Measurements from ENCODE around the gene DPP7.
"Not testable (repeated sequence)": the region's sequence is repeated elsewhere in the genome, so short reads cannot be mapped to it uniquely, and the experiment has no call there.

The DPP7 gene

DNA sequence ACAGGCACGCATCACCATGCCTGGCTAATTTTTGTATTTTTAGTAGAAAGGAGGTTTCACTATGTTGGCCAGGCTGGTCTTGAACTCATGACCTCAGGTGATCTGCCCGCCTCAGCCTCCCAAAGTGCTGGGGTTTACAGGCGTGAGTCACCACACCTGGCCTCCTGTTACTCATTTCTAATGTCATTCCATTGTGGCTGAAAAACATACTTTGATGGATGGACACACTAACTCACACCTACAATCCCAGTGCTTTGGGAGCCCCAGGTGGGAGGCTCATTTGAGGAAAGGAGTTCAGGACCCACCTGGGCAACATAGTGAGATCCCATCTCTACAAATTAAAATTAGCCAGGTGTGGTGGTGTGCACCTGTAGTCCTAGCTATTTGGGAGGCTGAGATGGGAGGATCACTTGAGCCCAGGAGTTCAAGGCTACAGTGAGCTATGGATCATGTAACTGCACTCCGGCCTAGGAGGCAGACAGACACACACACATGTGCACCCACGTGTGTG is 9.5 kb upstream of the DPP7 start:
- ChIA-PET CTCF (interaction anchor here (0.6 to 10.2 kb wide), 8 partner anchors 10 to 336 kb away, joined by 3 to 69 read pairs (median 6); partner anchors contain the start of genes CYSRT1 and RNF224), POLR2A (interaction anchor here (0.7 kb wide), 1 partner anchor 22 kb away, joined by 7 read pairs; no protein-coding TSS in a partner anchor)
- not testable (repeated sequence) for H3K4me3 ChIP-seq (ENCODE audit: low read depth, low read length); H3K27ac ChIP-seq (ENCODE audit: extremely low read depth, low read depth, low read length); H3K9me3 ChIP-seq (ENCODE audit: control insufficient read depth, insufficient read depth, low read depth, low read length); H3K4me1 ChIP-seq (ENCODE audit: control insufficient read depth, insufficient read depth, low read length); H3K36me3 ChIP-seq (ENCODE audit: control insufficient read depth in 2 of 2, insufficient read depth in 1 of 2, low read length in 2 of 2)
- peak; percentile 94 for TF ChIP-seq ZNF121 (tag by site-specific recombination; IDR thresholded peaks at IDR 0.05)

DNA sequence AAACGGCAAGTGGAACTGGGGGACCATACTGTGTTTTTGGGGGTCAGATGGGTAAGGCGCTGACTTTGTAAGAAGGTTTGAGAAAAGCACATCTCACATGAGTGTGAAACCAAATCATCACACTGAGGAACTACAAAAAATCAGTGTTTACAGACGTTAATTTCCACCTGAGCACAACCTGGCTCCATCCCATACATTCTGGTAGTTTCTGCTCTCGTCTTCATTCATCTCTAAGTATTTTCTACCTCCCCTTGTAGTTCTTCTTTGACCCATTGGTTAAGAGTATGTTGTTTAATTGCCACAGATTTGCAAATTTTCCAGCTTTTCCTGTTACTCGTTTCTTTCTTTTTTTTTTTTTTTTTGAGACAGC is 8.9 kb upstream of the DPP7 start:
- TF ChIP-seq ZNF335 (tag by site-specific recombination; conservative IDR thresholded peaks at IDR 0.05) (no peak), ZNF157 (tag by site-specific recombination; IDR thresholded peaks at IDR 0.05) (no peak), ZFP37 (tag by site-specific recombination; IDR thresholded peaks at IDR 0.05) (no peak), ZNF302 (tag by site-specific recombination; IDR thresholded peaks at IDR 0.05; ENCODE audit: low read depth) (no peak), ZNF501 (tag by site-specific recombination; IDR thresholded peaks at IDR 0.05) (no peak), REPIN1 (tag by site-specific recombination; IDR thresholded peaks at IDR 0.05; ENCODE audit: low read depth) (no peak), ZNF549 (tag by site-specific recombination; IDR thresholded peaks at IDR 0.05) (no peak)
- TF ChIP-seq, protein P1, sequence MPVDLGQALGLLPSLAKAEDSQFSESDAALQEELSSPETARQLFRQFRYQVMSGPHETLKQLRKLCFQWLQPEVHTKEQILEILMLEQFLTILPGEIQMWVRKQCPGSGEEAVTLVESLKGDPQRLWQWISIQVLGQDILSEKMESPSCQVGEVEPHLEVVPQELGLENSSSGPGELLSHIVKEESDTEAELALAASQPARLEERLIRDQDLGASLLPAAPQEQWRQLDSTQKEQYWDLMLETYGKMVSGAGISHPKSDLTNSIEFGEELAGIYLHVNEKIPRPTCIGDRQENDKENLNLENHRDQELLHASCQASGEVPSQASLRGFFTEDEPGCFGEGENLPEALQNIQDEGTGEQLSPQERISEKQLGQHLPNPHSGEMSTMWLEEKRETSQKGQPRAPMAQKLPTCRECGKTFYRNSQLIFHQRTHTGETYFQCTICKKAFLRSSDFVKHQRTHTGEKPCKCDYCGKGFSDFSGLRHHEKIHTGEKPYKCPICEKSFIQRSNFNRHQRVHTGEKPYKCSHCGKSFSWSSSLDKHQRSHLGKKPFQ (tag by site-specific recombination; IDR thresholded peaks at IDR 0.05), result no peak
- Histone ChIP-seq H3K27ac (ENCODE audit: extremely low read depth, low read depth, low read length) (no peak overlapping the region), H3K4me1 (ENCODE audit: control insufficient read depth, insufficient read depth, low read length) (no peaks in the 10 kb centered on the region), H3K9me3 (ENCODE audit: control insufficient read depth, insufficient read depth, low read depth, low read length) (no peaks in the 10 kb centered on the region), H3K36me3 (ENCODE audit: control insufficient read depth in 2 of 2, insufficient read depth in 1 of 2, low read length in 2 of 2) (no peaks in the 10 kb centered on the region; a peak in 1 of 3 replicates), H3K4me3 (ENCODE audit: low read depth, low read length) (no peak overlapping the region)
- CTCF ChIA-PET, result interaction anchor here (0.7 to 10.2 kb wide), 8 partner anchors 11 to 336 kb away, joined by 3 to 69 read pairs (median 6); partner anchors contain the start of genes CYSRT1 and RNF224
- POLR2A ChIA-PET, result interaction anchor here (0.7 to 1.3 kb wide), 2 partner anchors 23 to 66 kb away, joined by 5 to 7 read pairs; partner anchors contain the start of genes ANAPC2 and SSNA1

DNA sequence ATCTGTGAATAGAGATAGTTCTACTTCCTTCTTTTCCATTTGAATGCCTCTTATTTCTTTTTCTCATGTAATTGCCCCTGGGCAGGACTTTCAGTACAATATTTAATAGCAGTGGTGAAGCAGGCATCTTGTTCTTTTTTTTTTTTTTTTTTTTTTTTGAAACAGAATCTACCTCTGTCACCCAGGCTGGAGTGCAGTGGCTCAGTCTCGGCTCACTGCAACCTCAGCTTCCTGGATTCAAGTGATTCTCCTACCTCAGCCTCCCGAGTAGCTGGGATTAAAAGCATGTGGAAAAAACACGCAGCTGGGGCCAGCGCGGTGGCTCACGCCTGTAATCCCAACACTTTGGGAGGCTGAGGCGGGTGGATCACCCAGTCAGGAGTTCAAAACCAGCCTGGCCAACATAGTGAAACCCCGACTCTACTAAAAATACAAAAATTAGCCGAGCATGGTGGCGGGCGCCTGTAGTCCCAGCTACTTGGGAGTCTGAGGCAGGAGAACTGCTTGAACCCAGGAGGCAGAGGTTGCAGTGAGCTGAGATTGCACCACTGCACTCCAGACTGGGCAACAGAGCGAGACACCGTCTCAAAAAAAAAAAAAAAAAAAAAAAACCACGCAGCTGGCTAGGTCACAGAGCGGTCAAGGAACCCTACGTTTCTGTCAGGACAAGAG is 8.4 kb upstream of the DPP7 start:
- H3K4me3 ChIP-seq (ENCODE audit: low read depth, low read length); H3K27ac ChIP-seq (ENCODE audit: extremely low read depth, low read depth, low read length); H3K9me3 ChIP-seq (ENCODE audit: control insufficient read depth, insufficient read depth, low read depth, low read length); H3K36me3 ChIP-seq (ENCODE audit: control insufficient read depth in 2 of 2, insufficient read depth in 1 of 2, low read length in 2 of 2); H3K4me1 ChIP-seq (ENCODE audit: control insufficient read depth, insufficient read depth, low read length): not testable (repeated sequence)
- TF ChIP-seq ZNF121 (tag by site-specific recombination; IDR thresholded peaks at IDR 0.05), result peak; percentile 95
- POLR2A ChIA-PET, result interaction anchor here (0.7 to 1.3 kb wide), 3 partner anchors 15 to 1045 kb away, joined by 3 to 5 read pairs (median 3); partner anchors contain the start of genes ANAPC2 and SSNA1
- CTCF ChIA-PET, result interaction anchor here (0.7 to 10.2 kb wide), 10 partner anchors 11 to 335 kb away, joined by 3 to 69 read pairs (median 4); partner anchors contain the start of genes CYSRT1 and RNF224

DNA sequence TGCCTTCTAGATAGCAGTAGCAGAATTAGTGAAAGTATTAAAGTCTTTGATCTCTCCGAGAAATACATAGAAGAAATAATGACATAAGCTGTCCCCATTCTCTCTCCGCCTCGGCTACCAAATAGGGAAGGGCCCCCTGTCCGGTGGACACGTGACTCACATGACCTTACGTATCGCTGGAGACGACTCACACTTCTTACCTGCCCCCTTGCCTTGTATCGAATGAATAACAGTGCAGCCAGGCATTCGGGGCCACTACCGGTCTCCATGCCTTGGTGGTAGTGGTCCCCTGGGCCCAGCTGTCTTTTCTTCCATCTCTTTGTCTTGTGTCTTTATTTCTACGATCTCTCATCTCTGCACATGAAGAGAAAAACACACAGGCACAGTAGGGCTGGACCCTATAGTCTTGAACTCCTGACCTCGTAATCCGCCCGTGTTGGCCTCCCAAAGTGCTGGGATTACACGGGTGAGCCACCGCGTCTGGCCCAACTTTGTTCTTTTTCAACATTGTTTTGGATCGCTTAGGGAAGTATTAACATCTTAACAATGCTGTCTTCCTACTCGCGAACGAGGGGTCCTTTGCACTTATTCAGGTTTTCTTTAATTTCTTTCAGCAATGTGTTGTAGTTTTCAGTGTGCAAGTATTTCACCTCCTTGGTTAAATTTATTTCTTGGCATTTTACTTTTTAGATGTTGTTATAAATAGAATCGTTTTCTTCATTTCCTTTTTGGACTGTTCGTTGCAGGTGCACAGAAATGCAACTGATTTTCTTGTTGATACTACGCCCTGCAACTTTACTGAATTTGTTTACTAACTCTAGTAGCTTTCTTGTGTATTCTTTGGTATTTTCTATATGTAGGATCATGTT is 7.6 kb upstream of the DPP7 start:
- not testable (repeated sequence) for H3K4me1 ChIP-seq (ENCODE audit: control insufficient read depth, insufficient read depth, low read length); H3K36me3 ChIP-seq (ENCODE audit: control insufficient read depth in 2 of 2, insufficient read depth in 1 of 2, low read length in 2 of 2); H3K27ac ChIP-seq (ENCODE audit: extremely low read depth, low read depth, low read length); H3K9me3 ChIP-seq (ENCODE audit: control insufficient read depth, insufficient read depth, low read depth, low read length); H3K4me3 ChIP-seq (ENCODE audit: low read depth, low read length)
- ChIA-PET POLR2A (interaction anchor here (0.7 to 1.3 kb wide), 3 partner anchors 16 to 1044 kb away, joined by 3 to 5 read pairs (median 3); partner anchors contain the start of genes ANAPC2 and SSNA1), CTCF (interaction anchor here (0.7 to 10.2 kb wide), 6 partner anchors 12 to 113 kb away, joined by 3 to 69 read pairs (median 5); partner anchors contain the start of genes CYSRT1 and RNF224)
- TF ChIP-seq, protein P2, sequence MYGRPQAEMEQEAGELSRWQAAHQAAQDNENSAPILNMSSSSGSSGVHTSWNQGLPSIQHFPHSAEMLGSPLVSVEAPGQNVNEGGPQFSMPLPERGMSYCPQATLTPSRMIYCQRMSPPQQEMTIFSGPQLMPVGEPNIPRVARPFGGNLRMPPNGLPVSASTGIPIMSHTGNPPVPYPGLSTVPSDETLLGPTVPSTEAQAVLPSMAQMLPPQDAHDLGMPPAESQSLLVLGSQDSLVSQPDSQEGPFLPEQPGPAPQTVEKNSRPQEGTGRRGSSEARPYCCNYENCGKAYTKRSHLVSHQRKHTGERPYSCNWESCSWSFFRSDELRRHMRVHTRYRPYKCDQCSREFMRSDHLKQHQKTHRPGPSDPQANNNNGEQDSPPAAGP (tag by site-specific recombination; IDR thresholded peaks at IDR 0.05), result 0 out of 2 replicates have a peak, but pooled peaks have one; percentile 35
- TF ChIP-seq WT1 (tag by site-specific recombination; IDR thresholded peaks at IDR 0.05) (peak; percentile 16; the same call in 1 of the 2 replicates), PRDM1 (tag by site-specific recombination; IDR thresholded peaks at IDR 0.05) (peak; percentile 50; the same call in 1 of the 2 replicates), ZNF366 (tag by site-specific recombination; conservative IDR thresholded peaks at IDR 0.05) (0 out of 2 replicates have a peak, but pooled peaks have one; percentile 32)
- TF ChIP-seq, protein P3, sequence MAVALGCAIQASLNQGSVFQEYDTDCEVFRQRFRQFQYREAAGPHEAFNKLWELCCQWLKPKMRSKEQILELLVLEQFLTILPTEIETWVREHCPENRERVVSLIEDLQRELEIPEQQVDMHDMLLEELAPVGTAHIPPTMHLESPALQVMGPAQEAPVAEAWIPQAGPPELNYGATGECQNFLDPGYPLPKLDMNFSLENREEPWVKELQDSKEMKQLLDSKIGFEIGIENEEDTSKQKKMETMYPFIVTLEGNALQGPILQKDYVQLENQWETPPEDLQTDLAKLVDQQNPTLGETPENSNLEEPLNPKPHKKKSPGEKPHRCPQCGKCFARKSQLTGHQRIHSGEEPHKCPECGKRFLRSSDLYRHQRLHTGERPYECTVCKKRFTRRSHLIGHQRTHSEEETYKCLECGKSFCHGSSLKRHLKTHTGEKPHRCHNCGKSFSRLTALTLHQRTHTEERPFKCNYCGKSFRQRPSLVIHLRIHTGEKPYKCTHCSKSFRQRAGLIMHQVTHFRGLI (tag by site-specific recombination; IDR thresholded peaks at IDR 0.05), result 0 out of 2 replicates have a peak, but pooled peaks have one; percentile 32

DNA sequence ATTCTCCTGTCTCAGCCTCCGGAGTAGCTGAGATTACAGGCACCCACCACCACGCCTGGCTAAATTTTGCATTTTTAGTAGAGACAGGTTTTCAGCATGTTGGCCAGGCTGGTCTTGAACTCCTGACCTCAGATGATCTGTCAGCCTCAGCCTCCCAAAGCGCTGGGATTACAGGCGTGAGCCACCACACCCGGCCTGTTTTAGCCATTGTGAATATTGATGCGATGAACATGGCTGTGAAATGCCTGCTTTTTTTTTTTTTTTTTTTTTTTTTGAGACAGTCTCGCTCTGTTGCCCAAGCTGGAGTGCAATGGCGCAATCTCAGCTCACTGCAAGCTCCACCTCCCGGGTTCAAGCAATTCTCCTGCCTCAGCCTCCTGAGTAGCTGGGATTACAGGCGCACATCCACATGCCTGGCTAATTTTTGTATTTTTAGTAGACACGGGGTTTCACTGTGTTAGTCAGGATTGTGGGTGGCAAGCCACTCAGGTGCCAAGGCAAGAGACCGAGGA is 3.6 kb upstream of the DPP7 start:
- ChIA-PET POLR2A (interaction anchor here (0.7 to 1.9 kb wide), 6 partner anchors 31 to 283 kb away, joined by 3 to 8 read pairs (median 5); partner anchors contain the start of genes MAN1B1, RNF208 and TPRN), CTCF (interaction anchor here (0.6 to 10.2 kb wide), 15 partner anchors 11 to 156 kb away, joined by 3 to 69 read pairs (median 4); partner anchors contain the start of genes CYSRT1 and RNF224)
- not testable (repeated sequence) for H3K36me3 ChIP-seq (ENCODE audit: control insufficient read depth in 2 of 2, insufficient read depth in 1 of 2, low read length in 2 of 2); H3K27ac ChIP-seq (ENCODE audit: extremely low read depth, low read depth, low read length); H3K9me3 ChIP-seq (ENCODE audit: control insufficient read depth, insufficient read depth, low read depth, low read length); H3K4me1 ChIP-seq (ENCODE audit: control insufficient read depth, insufficient read depth, low read length); H3K4me3 ChIP-seq (ENCODE audit: low read depth, low read length)
